Astrocyte (in vitro differentiated cells and primary cell): ENCODE data around the gene ZBTB18. TPM values are rescaled to one million over a fixed set of nuclear protein-coding genes. Genes with fewer than 3 reads are reported as not detected.

Experiments used
- DNase-seq: peaks from one replicate; pipeline ENCODE4 v3.0.0-alpha.2; 2010; ENCODE audit warnings: low read depth
- FAIRE-seq: peaks from 2 replicates; lab custom pipeline; 2011; peaks lifted over from hg19 to GRCh38; lab: Jason Lieb, UNC
- H2AFZ ChIP-seq: 2 replicates; pipeline ENCODE4 v1.6.0; 2012; ENCODE audit warnings: low read depth, low read length, inconsistent platforms
- H3K27ac ChIP-seq: 2 replicates; pipeline ENCODE4 v1.5.1; 2011; ENCODE audit warnings: low read depth, low read length, inconsistent platforms
- H3K27me3 ChIP-seq: 2 replicates; pipeline ENCODE4 v1.6.0; 2011; ENCODE audit warnings: low read length, inconsistent platforms; ENCODE audit not compliant: insufficient read depth
- H3K36me3 ChIP-seq: 2 replicates; pipeline ENCODE4 v1.5.1; 2011; ENCODE audit warnings: low read length, inconsistent platforms; ENCODE audit not compliant: insufficient read depth
- H3K4me1 ChIP-seq: 2 replicates; pipeline ENCODE4 v1.5.1; 2011; ENCODE audit warnings: low read length, inconsistent platforms; ENCODE audit not compliant: insufficient read depth
- H3K4me2 ChIP-seq: 2 replicates; pipeline ENCODE4 v1.6.0; 2012; ENCODE audit warnings: low read length, inconsistent platforms
- H3K4me3 ChIP-seq: 2 replicates; pipeline ENCODE4 v1.5.1; 2011; ENCODE audit warnings: low read depth, mild to moderate bottlenecking, low read length, inconsistent platforms; ENCODE audit not compliant: insufficient read depth
- H3K79me2 ChIP-seq: 2 replicates; pipeline ENCODE4 v1.6.0; 2012; ENCODE audit warnings: mild to moderate bottlenecking, low read length, inconsistent platforms; ENCODE audit not compliant: insufficient read depth
- H3K9ac ChIP-seq: 2 replicates; pipeline ENCODE4 v1.6.0; 2012; ENCODE audit warnings: mild to moderate bottlenecking, low read length, inconsistent platforms
- H3K9me3 ChIP-seq: 2 replicates; pipeline ENCODE4 v1.5.1; 2012; ENCODE audit warnings: low read depth, mild to moderate bottlenecking, low read length, inconsistent platforms; ENCODE audit not compliant: insufficient read depth
- H4K20me1 ChIP-seq: 2 replicates; pipeline ENCODE4 v1.6.0; 2012; ENCODE audit warnings: low read length, inconsistent platforms; ENCODE audit not compliant: insufficient read depth
- H3K27ac Mint-ChIP-seq: one replicate; pipeline ENCODE4 v1.8.0; 2021; ENCODE audit warnings: mild to moderate bottlenecking, mixed read lengths; ENCODE audit not compliant: unreplicated experiment
- H3K27me3 Mint-ChIP-seq: one replicate; pipeline ENCODE4 v1.8.0; 2021; ENCODE audit warnings: low read depth, mixed read lengths; ENCODE audit not compliant: unreplicated experiment
- H3K36me3 Mint-ChIP-seq: one replicate; pipeline ENCODE4 v1.8.0; 2021; ENCODE audit warnings: low read depth, mixed read lengths; ENCODE audit not compliant: unreplicated experiment
- H3K4me1 Mint-ChIP-seq: one replicate; pipeline ENCODE4 v1.8.0; 2021; ENCODE audit warnings: low read depth, mixed read lengths; ENCODE audit not compliant: unreplicated experiment
- H3K4me3 Mint-ChIP-seq: one replicate; pipeline ENCODE4 v1.8.0; 2021; ENCODE audit warnings: mild to moderate bottlenecking, moderate library complexity, mixed read lengths; ENCODE audit not compliant: unreplicated experiment
- H3K9me3 Mint-ChIP-seq: one replicate; pipeline ENCODE4 v1.8.0; 2021; ENCODE audit warnings: mild to moderate bottlenecking, mixed read lengths; ENCODE audit not compliant: unreplicated experiment
- EZH2 ChIP-seq: IDR thresholded peaks from 2 replicates; pipeline ENCODE4 v1.6.1; 2012; ENCODE audit warnings: mild to moderate bottlenecking, low read length, inconsistent platforms; ENCODE audit not compliant: insufficient read depth
- total RNA-seq: library from RNA; stranded (reverse); gene quantifications from 2 replicates; pipeline ENCODE4 v1.2.1, GENCODE V29; 2021
- TF ChIP-seq, protein P1 (sequence below): IDR thresholded peaks from 2 replicates; pipeline ENCODE4 v1.5.1; 2011; ENCODE audit warnings: low read depth, mild to moderate bottlenecking, inconsistent platforms, low read length, moderate library complexity; ENCODE audit not compliant: insufficient read depth

The ZBTB18 gene
- total RNA-seq, 1 donor from 2014 or later: 19.2 TPM

DNA sequence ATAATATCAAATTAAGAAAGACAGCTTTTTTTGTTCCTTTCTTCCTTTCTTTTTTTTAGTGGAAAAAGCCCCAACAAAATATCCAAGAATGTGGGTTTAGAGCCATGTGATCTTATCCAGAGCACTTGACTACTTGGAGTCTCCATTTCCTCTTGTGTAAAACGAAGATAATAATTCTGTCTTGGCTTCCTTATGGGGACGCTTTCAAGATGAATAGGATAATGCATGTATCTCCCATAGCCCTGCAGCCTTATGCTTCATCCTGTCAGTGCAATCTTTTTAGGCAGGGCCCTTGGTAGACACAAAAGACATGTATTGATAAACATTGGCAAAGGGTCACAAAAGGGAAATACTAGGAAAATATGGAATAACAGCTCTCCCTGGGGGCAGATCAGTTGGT, 34.8 kb downstream of the ZBTB18 start:
- Histone ChIP-seq H3K79me2 (no peaks in the 10 kb centered on the region), H3K9ac (no peak overlapping the region), H3K4me2 (no peak overlapping the region), H3K27ac (no peak overlapping the region), H2AFZ (no peak overlapping the region), H3K4me3 (no peak overlapping the region), H3K27me3 (peaks cover 6% of the 10 kb centered on the region), H3K9me3 (no peaks in the 10 kb centered on the region), H3K36me3 (no peaks in the 10 kb centered on the region), H3K4me1 (no peaks in the 10 kb centered on the region), H4K20me1 (no peaks in the 10 kb centered on the region)
- Mint-ChIP-seq H3K9me3 (peaks cover 19% of the 10 kb centered on the region), H3K4me1 (no peaks in the 10 kb centered on the region), H3K4me3 (no peak overlapping the region), H3K36me3 (peaks cover 1% of the 10 kb centered on the region), H3K27me3 (peaks cover 45% of the 10 kb centered on the region), H3K27ac (no peak overlapping the region)
- DNase-seq (no peak), FAIRE-seq (no peak)
- TF ChIP-seq EZH2: no peak
- TF ChIP-seq, protein P1, sequence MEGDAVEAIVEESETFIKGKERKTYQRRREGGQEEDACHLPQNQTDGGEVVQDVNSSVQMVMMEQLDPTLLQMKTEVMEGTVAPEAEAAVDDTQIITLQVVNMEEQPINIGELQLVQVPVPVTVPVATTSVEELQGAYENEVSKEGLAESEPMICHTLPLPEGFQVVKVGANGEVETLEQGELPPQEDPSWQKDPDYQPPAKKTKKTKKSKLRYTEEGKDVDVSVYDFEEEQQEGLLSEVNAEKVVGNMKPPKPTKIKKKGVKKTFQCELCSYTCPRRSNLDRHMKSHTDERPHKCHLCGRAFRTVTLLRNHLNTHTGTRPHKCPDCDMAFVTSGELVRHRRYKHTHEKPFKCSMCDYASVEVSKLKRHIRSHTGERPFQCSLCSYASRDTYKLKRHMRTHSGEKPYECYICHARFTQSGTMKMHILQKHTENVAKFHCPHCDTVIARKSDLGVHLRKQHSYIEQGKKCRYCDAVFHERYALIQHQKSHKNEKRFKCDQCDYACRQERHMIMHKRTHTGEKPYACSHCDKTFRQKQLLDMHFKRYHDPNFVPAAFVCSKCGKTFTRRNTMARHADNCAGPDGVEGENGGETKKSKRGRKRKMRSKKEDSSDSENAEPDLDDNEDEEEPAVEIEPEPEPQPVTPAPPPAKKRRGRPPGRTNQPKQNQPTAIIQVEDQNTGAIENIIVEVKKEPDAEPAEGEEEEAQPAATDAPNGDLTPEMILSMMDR: no peak

DNA sequence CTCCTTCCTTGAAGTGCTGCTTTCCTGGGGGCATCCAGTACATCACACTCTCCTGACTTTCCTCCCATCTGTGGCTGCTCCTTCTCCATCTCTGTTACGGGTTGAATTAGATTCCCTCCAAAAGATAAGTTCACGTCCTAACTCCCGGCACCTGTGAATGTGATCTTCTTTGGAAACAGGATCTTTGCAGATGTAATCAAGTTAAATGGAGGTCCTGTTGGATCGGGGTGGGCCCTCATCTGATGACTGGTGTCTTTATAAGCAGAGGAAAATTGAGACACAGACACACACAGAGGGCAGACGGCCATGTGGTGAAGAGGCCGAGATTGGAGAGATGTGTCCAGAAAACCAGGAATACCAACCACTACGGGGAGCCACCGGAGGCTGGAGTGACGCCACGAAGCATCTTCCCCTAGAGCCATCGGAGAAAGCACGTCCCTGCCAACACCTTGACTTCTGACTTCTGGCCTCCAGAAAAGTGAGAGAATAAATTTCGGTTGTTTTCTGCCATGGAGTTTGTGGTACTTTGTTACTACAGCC, 36.0 kb downstream of the ZBTB18 start:
- no peak for DNase-seq
- Mint-ChIP-seq H3K36me3 (peaks cover 1% of the 10 kb centered on the region), H3K4me1 (no peaks in the 10 kb centered on the region), H3K9me3 (peaks cover 16% of the 10 kb centered on the region), H3K4me3 (no peak overlapping the region), H3K27me3 (peaks cover 37% of the 10 kb centered on the region), H3K27ac (no peak overlapping the region)
- H3K79me2 ChIP-seq: no peaks in the 10 kb centered on the region
- H2AFZ ChIP-seq: no peak overlapping the region
- no peaks in the 10 kb centered on the region for H3K9me3 ChIP-seq
- no peak for FAIRE-seq
- peaks cover 6% of the 10 kb centered on the region for H3K27me3 ChIP-seq
- no peak overlapping the region for H3K4me3 ChIP-seq
- H3K4me1 ChIP-seq: peaks cover 4% of the 10 kb centered on the region
- no peaks in the 10 kb centered on the region for H4K20me1 ChIP-seq
- no peak for TF ChIP-seq EZH2
- TF ChIP-seq, protein P1: no peak
- no peak overlapping the region for H3K9ac ChIP-seq
- H3K27ac ChIP-seq: no peak overlapping the region
- no peak overlapping the region for H3K4me2 ChIP-seq
- no peaks in the 10 kb centered on the region for H3K36me3 ChIP-seq

DNA sequence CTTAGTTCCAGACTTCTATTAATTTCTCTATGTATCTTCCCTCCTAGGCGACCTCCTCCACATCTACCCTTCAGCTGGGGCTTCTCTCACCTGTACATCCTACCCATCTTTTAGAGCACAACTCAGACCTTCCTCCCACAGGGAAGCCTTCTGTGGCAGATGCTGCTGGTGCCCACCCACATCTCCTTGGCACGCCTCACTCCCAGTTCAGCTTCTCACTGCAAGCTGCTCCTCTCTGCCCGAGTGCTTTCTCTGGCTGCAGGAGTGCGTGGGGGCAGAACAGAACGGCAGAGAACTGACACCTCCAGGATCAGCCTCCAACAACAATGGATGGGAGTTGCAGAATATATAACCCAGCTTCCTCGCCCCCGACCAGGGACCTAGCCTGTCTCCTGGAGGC, 36.5 kb downstream of the ZBTB18 start:
- Histone ChIP-seq H4K20me1 (no peaks in the 10 kb centered on the region), H3K4me2 (no peak overlapping the region), H3K4me3 (no peak overlapping the region), H3K27ac (no peak overlapping the region), H3K9ac (no peak overlapping the region), H2AFZ (no peak overlapping the region), H3K4me1 (peaks cover 9% of the 10 kb centered on the region), H3K36me3 (no peaks in the 10 kb centered on the region), H3K79me2 (no peaks in the 10 kb centered on the region), H3K9me3 (no peaks in the 10 kb centered on the region), H3K27me3 (peaks cover 6% of the 10 kb centered on the region)
- Mint-ChIP-seq H3K27ac (no peak overlapping the region), H3K9me3 (peaks cover 14% of the 10 kb centered on the region), H3K4me1 (peaks cover 4% of the 10 kb centered on the region), H3K36me3 (no peaks in the 10 kb centered on the region), H3K4me3 (no peak overlapping the region), H3K27me3 (peaks cover 33% of the 10 kb centered on the region)
- no peak for FAIRE-seq
- TF ChIP-seq, protein P1: no peak
- TF ChIP-seq EZH2: no peak
- DNase-seq: no peak
